Activated T-helper 17 cell treated with anti-CD3 and anti-CD28 coated beads, Interleukin-2, amount 50 U/mL, for 72 hours (primary cell): ENCODE measurements around the gene PNPLA3. TPM values are rescaled to one million over a fixed set of nuclear protein-coding genes. Genes with fewer than 3 reads are reported as not detected.
"Not testable (repeated sequence)": the region's sequence is repeated elsewhere in the genome, so short reads cannot be mapped to it uniquely, and the experiment has no call there.

Source experiments
- ATAC-seq: fragments of 150-1000 bp; cut with Tn5 transposase; replicated peaks from 2 replicates; pipeline ENCODE4 v1.10.0; 2021; ENCODE audit warnings: mild to moderate bottlenecking, moderate library complexity
- H3K27ac Mint-ChIP-seq: one replicate; pipeline ENCODE4 v1.8.0; 2022; ENCODE audit warnings: mixed read lengths
- H3K27me3 Mint-ChIP-seq: one replicate; pipeline ENCODE4 v1.8.0; 2022; ENCODE audit warnings: mixed read lengths
- H3K36me3 Mint-ChIP-seq: one replicate; pipeline ENCODE4 v1.8.0; 2022; ENCODE audit warnings: low read depth, mild to moderate bottlenecking, mixed read lengths
- H3K4me1 Mint-ChIP-seq: one replicate; pipeline ENCODE4 v1.8.0; 2022; ENCODE audit warnings: mixed read lengths
- H3K4me3 Mint-ChIP-seq: one replicate; pipeline ENCODE4 v1.8.0; 2022; ENCODE audit warnings: mild to moderate bottlenecking, mixed read lengths
- H3K9me3 Mint-ChIP-seq: one replicate; pipeline ENCODE4 v1.8.0; 2022; ENCODE audit warnings: mixed read lengths
- total RNA-seq, 2 donors: library from RNA; stranded (reverse); gene quantifications; one replicate each; pipeline ENCODE4 v1.2.3, GENCODE V29; 2022

PNPLA3 gene
- total RNA-seq, 2 donors from 2014 or later, result 0.13 to 0.16 TPM

DNA sequence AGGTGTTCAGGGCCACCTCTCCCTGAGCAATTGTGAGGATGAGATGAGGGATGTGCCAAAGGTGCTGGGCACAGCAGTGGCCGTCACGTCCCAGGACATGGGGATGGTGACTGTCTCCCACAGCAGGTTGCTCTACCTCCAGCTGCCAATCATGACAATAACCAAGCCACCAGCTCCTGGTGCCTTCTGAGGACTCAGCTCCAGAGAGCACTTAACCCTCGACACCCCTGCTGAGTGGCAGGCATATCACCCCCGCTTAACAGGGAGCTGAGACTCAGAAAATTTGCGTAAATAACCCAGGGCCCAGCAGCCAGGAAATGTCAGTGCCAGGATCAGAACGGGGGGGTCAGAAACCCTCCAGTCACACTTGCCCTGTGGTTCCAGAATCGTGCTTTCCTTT lies 23.4 kb upstream of the PNPLA3 start:
- Mint-ChIP-seq H3K4me1 (no peaks in the 10 kb centered on the region), H3K27me3 (peaks cover 22% of the 10 kb centered on the region), H3K9me3 (no peaks in the 10 kb centered on the region), H3K27ac (no peak overlapping the region), H3K4me3 (no peak overlapping the region), H3K36me3 (no peaks in the 10 kb centered on the region)
- ATAC-seq, result no peak

DNA sequence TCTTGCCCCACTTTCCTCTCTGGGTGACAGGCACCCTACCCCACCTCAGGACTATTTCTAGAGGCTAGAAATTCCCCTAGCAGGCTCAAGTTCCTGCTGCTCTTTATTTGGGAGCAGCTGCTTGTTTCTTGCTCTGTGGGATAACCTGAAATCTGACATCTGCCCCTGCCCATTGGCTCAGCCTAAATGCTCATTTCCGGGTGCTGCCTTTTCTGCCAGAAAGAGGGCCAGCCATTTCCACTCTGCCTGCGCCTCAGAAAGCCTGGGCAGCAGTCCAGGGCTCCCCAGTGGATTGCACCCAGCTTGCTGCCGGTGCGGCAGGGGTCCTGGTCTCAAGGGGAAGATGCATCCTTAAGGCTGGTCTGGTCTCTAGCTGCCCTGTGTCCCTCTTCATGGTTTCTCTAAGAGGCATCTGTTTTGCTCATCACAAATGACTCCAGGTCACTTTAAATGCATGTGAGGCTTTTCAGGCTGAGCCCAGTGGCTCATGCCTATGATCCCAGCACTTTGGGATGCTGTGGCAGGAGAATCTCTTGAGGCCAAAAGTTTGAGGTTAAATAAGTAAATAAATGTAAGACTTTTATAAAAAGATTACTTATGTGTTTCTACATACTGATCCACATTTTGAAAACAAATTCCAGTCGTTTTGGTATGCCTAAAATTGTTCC lies 21.5 kb upstream of the PNPLA3 start:
- H3K27ac Mint-ChIP-seq, result no peak overlapping the region
- H3K9me3 Mint-ChIP-seq, result no peaks in the 10 kb centered on the region
- no peak overlapping the region for H3K4me3 Mint-ChIP-seq
- ATAC-seq, result no peak
- H3K36me3 Mint-ChIP-seq, result no peaks in the 10 kb centered on the region
- no peaks in the 10 kb centered on the region for H3K4me1 Mint-ChIP-seq
- peaks cover 20% of the 10 kb centered on the region for H3K27me3 Mint-ChIP-seq

DNA sequence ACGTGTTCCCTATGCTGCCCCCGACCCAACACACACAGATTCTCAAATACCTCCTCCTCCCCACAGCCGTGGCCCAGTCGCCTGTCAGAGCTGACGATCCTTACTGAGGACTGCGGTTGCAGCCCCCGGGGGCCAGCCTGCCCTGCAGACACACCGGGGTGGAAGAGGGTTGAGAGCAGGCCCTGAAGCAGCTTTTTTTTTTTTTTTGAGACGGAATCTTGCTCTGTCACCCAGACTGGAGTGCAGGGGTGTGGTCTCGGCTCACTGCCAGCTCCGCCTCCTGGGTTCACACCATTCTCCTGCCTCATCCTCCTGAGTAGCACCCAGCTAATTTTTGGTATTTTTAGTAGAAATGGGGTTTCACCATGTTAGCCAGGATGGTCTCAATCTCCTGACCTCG lies 20.6 kb upstream of the PNPLA3 start:
- H3K27ac Mint-ChIP-seq, H3K4me1 Mint-ChIP-seq, H3K4me3 Mint-ChIP-seq, H3K9me3 Mint-ChIP-seq, H3K36me3 Mint-ChIP-seq, ATAC-seq: not testable (repeated sequence)
- peaks cover 22% of the 10 kb centered on the region for H3K27me3 Mint-ChIP-seq

DNA sequence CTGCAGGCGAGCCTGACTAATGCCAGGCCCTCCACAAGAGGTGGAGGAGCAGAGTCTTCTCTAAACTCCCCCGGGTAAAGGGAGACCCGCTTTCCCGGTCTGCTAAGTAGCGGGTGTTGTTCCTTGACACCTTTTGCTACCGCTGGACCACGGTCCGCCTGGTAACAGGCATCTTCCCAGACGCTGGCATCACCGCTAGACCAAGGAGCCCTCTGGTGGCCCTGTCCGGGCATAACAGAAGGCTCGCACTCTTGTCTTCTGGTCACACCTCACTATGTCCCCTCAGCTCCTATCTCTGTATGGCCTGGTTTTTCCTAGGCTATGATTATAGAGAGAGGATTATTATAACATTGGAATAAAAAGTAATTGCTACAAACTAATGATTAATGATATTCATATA lies 19.2 kb upstream of the PNPLA3 start:
- not testable (repeated sequence) for H3K9me3 Mint-ChIP-seq, H3K27ac Mint-ChIP-seq, H3K36me3 Mint-ChIP-seq, ATAC-seq, H3K4me1 Mint-ChIP-seq, H3K4me3 Mint-ChIP-seq
- H3K27me3 Mint-ChIP-seq, result peaks cover 18% of the 10 kb centered on the region

DNA sequence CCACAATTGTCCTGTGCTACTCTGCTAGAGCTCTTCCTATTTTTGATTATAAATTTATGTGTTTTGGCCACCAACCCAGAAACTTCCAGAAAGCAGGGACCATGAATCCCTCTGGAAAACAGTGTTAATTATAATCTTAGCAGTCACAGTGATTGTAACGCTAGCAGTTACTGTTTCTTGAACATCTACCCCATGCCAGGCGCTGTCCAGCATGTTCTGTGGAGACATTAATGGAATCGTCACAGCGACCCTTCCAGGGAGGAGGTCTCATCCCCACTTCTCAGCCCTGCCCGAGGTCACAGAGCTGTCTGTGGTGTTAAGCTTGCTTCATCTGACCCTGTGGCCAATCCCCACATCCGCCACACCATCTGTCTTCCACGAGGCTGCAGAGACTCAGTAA lies 17.9 kb upstream of the PNPLA3 start:
- Mint-ChIP-seq H3K36me3 (no peaks in the 10 kb centered on the region), H3K27me3 (peaks cover 24% of the 10 kb centered on the region), H3K4me3 (no peak overlapping the region), H3K9me3 (no peaks in the 10 kb centered on the region), H3K27ac (no peak overlapping the region), H3K4me1 (no peaks in the 10 kb centered on the region)
- no peak for ATAC-seq

DNA sequence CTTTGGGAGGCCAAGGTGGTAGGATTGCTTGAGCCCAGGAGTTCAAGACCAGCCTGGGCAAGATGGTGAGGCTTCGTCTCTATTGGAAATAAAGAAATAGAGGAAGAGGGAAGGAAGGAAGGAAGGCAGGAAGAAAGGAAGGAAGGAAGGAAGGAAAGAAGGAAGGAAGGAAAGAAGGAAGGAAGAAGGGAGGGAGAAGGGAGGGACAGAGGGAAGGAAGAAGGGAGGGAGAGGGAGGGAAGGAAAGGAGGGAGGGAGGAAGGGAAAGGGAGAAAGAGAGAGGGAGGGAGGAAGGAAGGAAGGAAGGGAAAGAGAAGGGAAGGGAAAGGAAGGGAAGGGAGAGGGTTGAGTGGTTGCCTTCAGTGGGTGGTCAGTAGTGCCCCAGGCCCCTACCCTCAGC lies 13.9 kb upstream of the PNPLA3 start:
- H3K9me3 Mint-ChIP-seq, result no peaks in the 10 kb centered on the region
- peaks cover 25% of the 10 kb centered on the region for H3K27me3 Mint-ChIP-seq
- no peaks in the 10 kb centered on the region for H3K4me1 Mint-ChIP-seq
- no peak overlapping the region for H3K4me3 Mint-ChIP-seq
- ATAC-seq, result no peak
- no peak overlapping the region for H3K27ac Mint-ChIP-seq
- no peaks in the 10 kb centered on the region for H3K36me3 Mint-ChIP-seq

DNA sequence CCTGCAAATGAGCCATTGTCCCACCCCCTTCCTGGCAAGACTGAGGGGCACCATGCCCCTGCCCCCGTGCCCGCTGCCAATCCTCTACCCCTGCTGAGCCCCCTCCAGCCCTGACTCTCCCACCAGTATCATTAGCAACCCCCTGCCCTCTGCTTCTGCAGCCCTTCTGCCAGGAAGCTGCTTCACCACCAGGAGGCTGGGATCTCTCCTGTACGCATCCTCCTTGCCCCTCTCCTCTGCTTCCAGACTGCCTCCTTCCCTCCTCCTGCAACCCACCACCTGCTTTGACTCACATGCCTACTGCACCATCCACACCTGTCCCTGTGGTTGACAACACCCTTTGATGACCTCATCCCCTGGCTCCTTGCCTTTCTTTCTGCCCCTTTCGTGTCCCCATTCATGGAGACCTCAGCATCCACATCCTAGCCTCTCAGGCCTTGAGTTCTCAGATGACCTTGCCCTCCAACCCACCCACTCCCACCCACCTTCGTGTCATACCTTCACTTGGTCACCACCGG lies 13.4 kb upstream of the PNPLA3 start:
- Mint-ChIP-seq H3K36me3 (no peaks in the 10 kb centered on the region), H3K27ac (no peak overlapping the region), H3K9me3 (no peaks in the 10 kb centered on the region), H3K4me3 (no peak overlapping the region), H3K27me3 (peaks cover 25% of the 10 kb centered on the region), H3K4me1 (no peaks in the 10 kb centered on the region)
- no peak for ATAC-seq

DNA sequence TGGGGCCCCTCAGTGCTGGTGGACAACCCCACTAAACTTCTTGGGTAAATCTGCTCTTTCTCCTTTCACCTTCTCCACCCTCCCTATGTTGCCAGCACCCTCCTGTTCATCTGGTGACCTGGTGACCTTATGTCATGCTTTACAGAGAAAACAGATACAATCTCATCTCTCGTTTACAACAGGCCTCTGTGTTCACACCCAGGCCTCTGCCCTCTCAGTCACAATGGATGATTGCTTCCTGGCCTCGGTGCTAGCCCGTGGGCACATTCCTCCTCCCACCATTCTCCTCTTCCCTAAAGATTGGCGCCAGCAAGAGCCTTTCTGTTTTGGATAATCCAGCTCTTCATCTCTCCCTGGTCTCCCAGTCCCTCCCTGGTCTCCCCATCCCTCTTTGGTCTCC lies 12.3 kb upstream of the PNPLA3 start:
- H3K9me3 Mint-ChIP-seq, result no peaks in the 10 kb centered on the region
- no peak for ATAC-seq
- H3K4me1 Mint-ChIP-seq, result no peaks in the 10 kb centered on the region
- H3K27me3 Mint-ChIP-seq, result peaks cover 25% of the 10 kb centered on the region
- H3K36me3 Mint-ChIP-seq, result no peaks in the 10 kb centered on the region
- no peak overlapping the region for H3K27ac Mint-ChIP-seq
- H3K4me3 Mint-ChIP-seq, result no peak overlapping the region

DNA sequence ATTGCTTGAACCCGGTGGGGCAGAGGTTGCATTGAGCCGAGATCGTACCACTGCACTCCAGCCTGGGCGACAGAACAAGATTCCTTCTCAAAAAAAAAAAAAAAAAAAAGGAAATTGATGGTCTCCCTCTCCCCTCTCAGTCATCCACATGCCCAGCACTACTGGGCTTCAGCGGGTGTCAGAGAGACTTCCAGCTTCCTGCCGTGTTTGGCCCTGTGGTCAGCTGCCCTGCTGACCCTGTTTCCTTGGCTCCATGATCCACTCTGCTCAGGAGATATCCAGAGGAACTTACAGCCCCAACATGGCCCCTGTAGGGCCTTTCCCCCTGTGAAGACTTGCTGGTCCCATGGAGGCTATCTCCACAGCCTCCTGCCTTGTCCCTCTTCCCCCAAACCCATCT lies 6.1 kb upstream of the PNPLA3 start:
- Mint-ChIP-seq H3K9me3 (no peaks in the 10 kb centered on the region), H3K27me3 (peaks cover 19% of the 10 kb centered on the region), H3K4me1 (no peaks in the 10 kb centered on the region), H3K4me3 (no peak overlapping the region), H3K27ac (no peak overlapping the region), H3K36me3 (no peaks in the 10 kb centered on the region)
- no peak for ATAC-seq

DNA sequence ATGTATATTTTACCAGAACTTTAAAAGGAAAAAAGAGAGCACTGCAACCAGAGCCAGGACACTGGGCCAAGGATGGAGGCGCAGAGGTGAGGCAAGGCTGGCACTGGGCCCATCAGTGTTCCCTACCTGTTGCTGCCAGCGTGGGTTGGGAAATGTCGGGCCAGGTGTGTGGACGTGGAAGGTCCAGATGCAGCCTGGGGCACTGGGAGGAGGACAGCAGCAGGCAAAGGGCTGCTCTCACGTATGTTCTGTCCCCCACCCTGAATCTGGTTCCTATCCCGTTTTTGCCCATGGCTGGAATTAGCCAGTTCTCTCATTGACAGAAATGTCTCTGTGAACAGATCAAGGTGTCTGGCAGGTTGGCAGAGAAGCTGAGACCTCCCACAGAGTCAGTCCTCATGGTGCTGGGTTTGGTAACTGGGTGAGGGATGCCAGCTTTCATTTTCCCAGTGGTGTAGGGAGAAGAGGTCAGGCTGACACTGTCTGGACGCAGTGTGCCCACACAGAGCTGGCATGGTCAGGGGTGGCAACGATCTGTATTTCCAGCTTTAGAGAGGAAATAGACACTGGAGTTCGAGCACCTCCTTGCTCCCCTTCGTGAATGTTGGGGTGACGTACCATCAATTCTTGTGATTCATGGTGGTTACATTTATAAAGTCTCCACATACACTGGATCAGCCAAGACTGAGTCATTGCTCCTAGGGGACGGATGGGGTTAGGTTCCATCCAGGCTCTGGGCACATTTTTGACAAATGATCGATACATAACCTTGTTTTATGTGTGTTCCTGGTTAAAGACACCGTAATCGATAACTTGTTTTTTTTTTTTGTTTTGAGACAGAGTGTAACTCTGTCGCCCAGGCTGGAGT lies 4.3 kb upstream of the PNPLA3 start:
- Mint-ChIP-seq H3K4me3 (no peak overlapping the region), H3K4me1 (peaks cover 4% of the 10 kb centered on the region), H3K36me3 (no peaks in the 10 kb centered on the region), H3K9me3 (no peaks in the 10 kb centered on the region), H3K27ac (no peak overlapping the region), H3K27me3 (peaks cover 18% of the 10 kb centered on the region)
- no peak for ATAC-seq

DNA sequence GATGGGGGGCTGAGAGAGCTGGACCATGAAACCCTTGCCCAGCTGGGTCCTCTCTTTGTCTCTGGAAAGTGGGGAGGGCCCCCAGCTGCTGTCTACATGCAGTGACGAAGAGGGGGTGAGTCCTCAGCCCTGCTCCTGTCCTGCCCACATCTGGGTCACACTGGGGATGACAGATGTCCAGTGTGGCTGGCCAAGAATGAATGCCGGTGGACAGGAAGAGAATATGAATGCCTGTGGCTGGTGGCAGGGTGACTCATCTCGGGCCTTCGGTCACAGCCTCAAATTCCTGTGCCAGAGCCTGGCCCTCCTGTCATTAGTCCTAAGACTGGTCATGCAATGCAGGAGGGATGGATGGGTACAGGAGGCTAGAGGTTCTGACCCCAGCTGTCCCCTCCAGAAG lies 2.2 kb upstream of the PNPLA3 start:
- peaks cover 22% of the 10 kb centered on the region for H3K27me3 Mint-ChIP-seq
- H3K4me3 Mint-ChIP-seq, result no peak overlapping the region
- H3K9me3 Mint-ChIP-seq, result no peaks in the 10 kb centered on the region
- peaks cover 4% of the 10 kb centered on the region for H3K4me1 Mint-ChIP-seq
- no peak for ATAC-seq
- H3K36me3 Mint-ChIP-seq, result no peaks in the 10 kb centered on the region
- H3K27ac Mint-ChIP-seq, result no peak overlapping the region

DNA sequence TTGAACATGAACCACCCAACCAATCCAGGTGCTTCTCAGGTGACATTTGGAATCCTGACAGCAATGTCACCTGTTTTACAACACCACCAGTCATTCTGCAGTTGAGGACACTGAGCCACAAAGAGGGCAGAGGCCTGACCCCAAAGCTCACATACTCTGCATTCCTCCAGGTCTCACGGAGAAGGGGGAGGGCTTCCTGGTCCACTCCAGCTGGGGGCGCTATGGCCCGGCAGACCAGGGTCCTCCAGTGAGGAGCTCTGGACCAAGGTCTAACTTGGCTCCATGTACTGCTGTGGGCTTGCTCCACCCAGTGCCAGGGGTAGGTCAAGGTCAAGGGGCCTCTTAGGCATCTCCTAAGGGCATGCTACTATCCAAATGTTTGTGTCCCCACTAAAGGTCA lies 1.5 kb upstream of the PNPLA3 start:
- H3K9me3 Mint-ChIP-seq, result no peaks in the 10 kb centered on the region
- peak overlapping the region; percentile 73 for H3K4me3 Mint-ChIP-seq
- H3K27ac Mint-ChIP-seq, result no peak overlapping the region
- ATAC-seq, result no peak
- no peaks in the 10 kb centered on the region for H3K36me3 Mint-ChIP-seq
- H3K4me1 Mint-ChIP-seq, result peaks cover 4% of the 10 kb centered on the region
- H3K27me3 Mint-ChIP-seq, result peaks cover 22% of the 10 kb centered on the region

DNA sequence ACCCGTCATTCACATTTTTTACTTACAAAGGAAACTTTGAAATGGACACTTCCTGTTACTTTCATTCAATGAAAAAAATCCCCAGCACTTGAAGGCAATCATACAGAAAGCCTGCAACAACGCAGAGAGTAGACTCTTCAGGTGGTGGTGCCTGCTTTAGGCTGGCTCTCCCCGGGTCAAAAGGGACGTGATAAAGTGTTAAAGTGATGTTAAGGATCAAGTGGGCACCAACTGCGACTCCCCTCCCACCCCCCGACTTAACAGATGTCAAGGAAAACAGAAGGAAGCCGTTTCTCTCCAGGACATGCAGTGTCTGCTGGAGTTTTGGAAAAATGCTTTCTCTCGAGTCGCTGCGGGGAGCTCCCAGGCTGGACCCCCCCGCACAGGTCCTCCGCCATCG lies 414 bp upstream of the PNPLA3 start:
- peak overlapping the region; percentile 32 for H3K27ac Mint-ChIP-seq
- no peaks in the 10 kb centered on the region for H3K9me3 Mint-ChIP-seq
- no peaks in the 10 kb centered on the region for H3K36me3 Mint-ChIP-seq
- peaks cover 16% of the 10 kb centered on the region for H3K27me3 Mint-ChIP-seq
- H3K4me1 Mint-ChIP-seq, result peaks cover 4% of the 10 kb centered on the region
- peak overlapping the region; percentile 73 for H3K4me3 Mint-ChIP-seq
- ATAC-seq, result peak; percentile 25

DNA sequence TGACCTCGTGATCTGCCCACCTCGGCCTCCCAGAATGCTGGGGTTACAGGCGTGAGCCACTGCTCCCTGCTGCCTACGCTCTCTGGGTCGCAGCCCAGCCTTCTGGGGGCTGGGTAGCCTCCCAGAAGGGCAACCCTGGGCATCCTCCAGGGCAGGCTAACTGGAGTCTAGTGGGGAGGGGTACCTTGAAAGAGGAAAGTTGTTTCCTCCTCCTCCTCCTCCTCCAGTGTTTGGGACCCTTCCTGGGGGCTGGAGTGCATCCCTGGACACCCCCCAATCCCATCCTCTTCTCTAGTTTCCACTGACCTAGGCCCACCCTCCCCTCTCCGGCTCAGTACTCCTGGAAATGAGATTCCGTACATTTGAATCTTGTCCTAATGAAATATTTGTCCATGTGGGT lies 1.3 kb downstream of the PNPLA3 start:
- Mint-ChIP-seq H3K4me3 (peak overlapping the region; percentile 73), H3K27ac (no peak overlapping the region), H3K4me1 (peaks cover 4% of the 10 kb centered on the region), H3K36me3 (no peaks in the 10 kb centered on the region), H3K9me3 (no peaks in the 10 kb centered on the region), H3K27me3 (peaks cover 11% of the 10 kb centered on the region)
- no peak for ATAC-seq
